ENCODE results near the gene CYSTM1. TPM values are rescaled to one million over a fixed set of nuclear protein-coding genes. Genes with fewer than 3 reads are reported as not detected.

CYSTM1 gene
- polyA plus RNA-seq, 6 donors from 2014 or later, result 5.4 to 20.6 (median 12.6) TPM

DNA sequence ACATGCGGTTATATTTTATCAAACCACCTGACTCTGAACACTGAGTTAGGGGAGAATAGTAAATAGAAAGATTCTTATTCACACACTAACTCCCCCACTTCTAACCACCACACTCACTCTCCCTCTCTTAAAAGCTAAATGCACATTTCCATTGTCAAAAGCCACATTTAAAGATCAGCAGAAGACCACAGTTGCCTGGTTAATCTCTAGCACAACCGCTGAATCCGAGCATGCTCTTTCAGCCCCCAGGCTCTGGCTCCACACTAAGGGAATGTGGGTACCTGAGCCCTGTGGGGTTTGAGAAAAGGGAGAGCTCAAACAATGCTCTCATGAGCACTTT, 92.2 kb downstream of the CYSTM1 start:
- DNase-seq (no peak), ATAC-seq (ENCODE audit: low read depth in 2 of 2) (no peak)
- H3K4me1 Mint-ChIP-seq, result peaks cover 9 to 27% (median 20%) of the 10 kb centered on the region in 3 donors
- H3K9me3 Mint-ChIP-seq, result no peaks in the 10 kb centered on the region
- H3K27ac Mint-ChIP-seq, result peak overlapping the region in 2 of 6 donors; percentile 72 to 79
- H3K4me3 Mint-ChIP-seq, result no peak overlapping the region
- no peaks in the 10 kb centered on the region for H3K27me3 Mint-ChIP-seq
- H3K36me3 Mint-ChIP-seq, result peaks cover 0 to 6% of the 10 kb centered on the region in 2 donors

DNA sequence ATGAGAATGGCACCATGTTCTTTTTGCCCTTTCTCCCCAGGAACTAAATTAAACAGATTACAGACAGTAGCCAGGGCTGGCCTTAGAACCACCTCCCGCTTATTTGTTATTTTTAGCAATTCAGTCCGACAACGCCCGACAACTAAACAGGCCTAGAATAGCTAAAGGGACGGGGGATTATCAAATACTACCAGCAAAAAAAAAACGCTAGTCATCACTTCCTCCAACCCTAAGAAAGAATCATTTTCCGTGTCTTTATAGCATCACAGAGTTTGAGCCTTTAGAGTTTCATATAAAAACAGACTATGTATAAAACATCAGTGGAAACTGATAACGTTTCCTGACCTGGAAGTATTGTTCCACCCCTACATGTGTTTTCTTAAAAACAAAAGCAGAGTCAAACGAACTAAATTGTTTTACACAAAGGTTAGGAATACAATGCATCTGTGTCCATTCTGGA, 92.6 kb downstream of the CYSTM1 start:
- Mint-ChIP-seq H3K9me3 (no peaks in the 10 kb centered on the region), H3K27ac (peak overlapping the region in 3 of 6 donors; percentile 21 to 79 (median 72)), H3K27me3 (no peaks in the 10 kb centered on the region), H3K36me3 (peaks cover 0 to 6% of the 10 kb centered on the region in 2 donors), H3K4me1 (peaks cover 9 to 27% (median 20%) of the 10 kb centered on the region in 3 donors), H3K4me3 (no peak overlapping the region)
- DNase-seq (no peak), ATAC-seq (ENCODE audit: low read depth in 2 of 2) (no peak)

- H3K4me3 Mint-ChIP-seq, result no peak overlapping the region
- no peaks in the 10 kb centered on the region for H3K27me3 Mint-ChIP-seq
- H3K27ac Mint-ChIP-seq, result peak overlapping the region in 1 of 6 donors; percentile 67
- H3K36me3 Mint-ChIP-seq, result peaks cover 0 to 11% of the 10 kb centered on the region in 2 donors
- ATAC-seq (ENCODE audit: low read depth in 2 of 2) (no peak), DNase-seq (no peak)
- H3K4me1 Mint-ChIP-seq, result peaks cover 9 to 26% (median 19%) of the 10 kb centered on the region in 3 donors
- no peaks in the 10 kb centered on the region for H3K9me3 Mint-ChIP-seq
Measured at GRCh38 chr5:140270008-140270407, 95.0 kb downstream of the CYSTM1 start.

- Mint-ChIP-seq H3K27me3 (no peaks in the 10 kb centered on the region), H3K4me1 (peaks cover 0 to 8% (median 5%) of the 10 kb centered on the region in 3 donors), H3K36me3 (peaks cover 19 to 20% of the 10 kb centered on the region in 2 donors), H3K9me3 (peaks cover 0 to 2% (median 0%) of the 10 kb centered on the region in 7 donors), H3K4me3 (no peak overlapping the region), H3K27ac (peak overlapping the region in 1 of 6 donors; percentile 30)
- DNase-seq (no peak), ATAC-seq (ENCODE audit: low read depth in 2 of 2) (no peak)
Measured at GRCh38 chr5:140273401-140273877, 98.5 kb downstream of the CYSTM1 start.

DNA sequence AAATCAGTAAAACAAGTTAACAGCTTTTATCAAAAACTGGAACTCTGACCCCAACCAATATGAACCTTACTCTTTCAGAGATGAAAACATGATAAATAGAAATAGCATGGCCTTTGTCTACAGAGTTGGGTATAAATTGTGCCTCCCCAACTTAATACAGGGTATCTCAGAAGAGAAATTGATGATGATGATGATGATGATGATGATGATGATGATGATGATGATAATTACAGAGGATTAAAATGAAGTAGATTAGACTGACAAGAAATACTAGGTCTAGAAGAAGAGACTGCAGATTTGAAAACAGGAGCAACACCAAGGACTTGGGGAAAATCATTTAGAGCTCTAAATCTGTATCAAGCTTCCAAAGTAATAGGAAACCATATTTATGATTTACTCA, 100.8 kb downstream of the CYSTM1 start:
- peaks cover 0 to 12% (median 5%) of the 10 kb centered on the region in 3 donors for H3K4me1 Mint-ChIP-seq
- peaks cover 0 to 2% (median 0%) of the 10 kb centered on the region in 7 donors for H3K9me3 Mint-ChIP-seq
- H3K27ac Mint-ChIP-seq, result no peak overlapping the region
- ATAC-seq (ENCODE audit: low read depth in 2 of 2) (no peak), DNase-seq (no peak)
- H3K36me3 Mint-ChIP-seq, result peaks cover 17 to 20% of the 10 kb centered on the region in 2 donors
- no peaks in the 10 kb centered on the region for H3K27me3 Mint-ChIP-seq
- no peak overlapping the region for H3K4me3 Mint-ChIP-seq

- H3K27me3 Mint-ChIP-seq, result no peaks in the 10 kb centered on the region
- H3K27ac Mint-ChIP-seq, result peak overlapping the region in 2 of 6 donors; percentile 61 to 71
- H3K9me3 Mint-ChIP-seq, result peaks cover 0 to 2% (median 0%) of the 10 kb centered on the region in 7 donors
- no peak overlapping the region for H3K4me3 Mint-ChIP-seq
- no peak for DNase-seq
- peaks cover 5 to 7% of the 10 kb centered on the region in 2 donors for H3K36me3 Mint-ChIP-seq
- no peak for ATAC-seq (ENCODE audit: low read depth in 2 of 2)
- H3K4me1 Mint-ChIP-seq, result peaks cover 10 to 28% (median 26%) of the 10 kb centered on the region in 3 donors
Measured at GRCh38 chr5:140282266-140282665, 107.3 kb downstream of the CYSTM1 start.

GRCh38 chr5:140284013-140284412, 109.0 kb downstream of the CYSTM1 start:
- Mint-ChIP-seq H3K4me1 (peaks cover 6 to 30% (median 28%) of the 10 kb centered on the region in 3 donors), H3K36me3 (no peaks in the 10 kb centered on the region), H3K27ac (peak overlapping the region in 1 of 6 donors; percentile 90), H3K27me3 (no peaks in the 10 kb centered on the region), H3K4me3 (peak overlapping the region in 3 of 8 donors; percentile 72 to 76 (median 74)), H3K9me3 (no peaks in the 10 kb centered on the region)
- DNase-seq (no peak), ATAC-seq (ENCODE audit: low read depth in 2 of 2) (no peak)

DNA sequence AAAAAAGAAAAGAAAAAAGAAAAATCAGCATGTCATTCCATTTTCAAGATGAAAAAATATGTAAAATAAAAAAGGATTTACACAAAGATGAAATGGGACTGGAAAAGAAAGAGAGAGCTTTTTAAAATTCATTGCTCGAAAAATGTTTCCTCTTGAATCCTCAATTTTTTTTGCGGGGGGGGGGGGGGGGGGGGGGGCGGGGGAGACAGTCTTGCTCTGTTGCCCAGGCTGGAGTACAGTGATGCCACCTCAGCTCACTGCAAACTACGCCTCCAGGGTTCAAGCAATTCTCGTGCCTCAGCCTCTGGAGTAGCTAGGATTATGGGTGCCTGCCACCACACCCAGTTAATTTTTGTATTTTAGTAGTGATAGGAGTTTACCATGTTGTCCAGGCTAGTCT, 111.4 kb downstream of the CYSTM1 start:
- H3K4me1 Mint-ChIP-seq, result peaks cover 12 to 49% (median 28%) of the 10 kb centered on the region in 3 donors
- ATAC-seq (ENCODE audit: low read depth in 2 of 2), result no peak
- peak overlapping the region in 2 of 6 donors; percentile 32 to 60 for H3K27ac Mint-ChIP-seq

DNA sequence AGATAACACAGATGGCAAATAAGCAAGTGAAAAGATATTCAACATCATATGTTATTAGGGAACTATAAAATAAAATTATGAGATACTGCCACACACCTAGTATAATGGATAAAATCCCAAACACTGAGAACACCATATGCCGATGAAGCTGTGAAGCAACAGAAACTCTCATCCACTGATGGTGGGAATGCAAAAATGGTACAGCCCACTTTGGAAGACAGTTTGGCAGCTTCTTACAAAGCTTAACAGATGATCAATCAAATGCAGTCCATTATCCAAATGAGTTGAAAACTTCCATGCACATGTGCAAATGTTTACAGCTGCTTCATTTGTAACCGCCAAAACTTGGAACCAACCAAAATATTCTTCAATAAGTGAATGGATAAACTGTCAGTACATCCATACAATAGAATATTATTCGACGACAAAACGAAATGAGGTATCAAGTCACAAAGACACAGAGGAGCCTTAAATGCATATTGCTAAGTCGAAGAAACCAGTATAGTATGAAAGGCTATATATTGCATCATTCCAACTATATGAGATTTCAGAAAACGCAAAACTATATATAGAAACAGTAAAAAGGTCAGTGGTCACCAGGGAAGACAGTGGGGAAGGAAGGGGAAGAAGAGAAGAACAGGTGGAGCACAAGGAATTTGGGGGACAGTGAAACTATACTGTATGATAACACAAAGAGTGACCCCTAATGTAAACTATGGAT, 113.0 kb downstream of the CYSTM1 start:
- H3K4me3 Mint-ChIP-seq, result no peak overlapping the region
- peaks cover 12 to 50% (median 24%) of the 10 kb centered on the region in 3 donors for H3K4me1 Mint-ChIP-seq
- H3K27me3 Mint-ChIP-seq, result no peaks in the 10 kb centered on the region
- DNase-seq, result no peak
- peak overlapping the region in 1 of 6 donors; percentile 49 for H3K27ac Mint-ChIP-seq
- no peaks in the 10 kb centered on the region for H3K36me3 Mint-ChIP-seq
- no peaks in the 10 kb centered on the region for H3K9me3 Mint-ChIP-seq
- no peak for ATAC-seq (ENCODE audit: low read depth in 2 of 2)

More for the DNA sequence above, 111.4 kb downstream of the CYSTM1 start:
- H3K27me3 Mint-ChIP-seq, result no peaks in the 10 kb centered on the region
- no peaks in the 10 kb centered on the region for H3K36me3 Mint-ChIP-seq
- H3K9me3 Mint-ChIP-seq, result no peaks in the 10 kb centered on the region
- H3K4me3 Mint-ChIP-seq, result no peak overlapping the region
- no peak for DNase-seq

- ATAC-seq (ENCODE audit: low read depth in 2 of 2) (no peak), DNase-seq (no peak)
- H3K27me3 Mint-ChIP-seq, result no peaks in the 10 kb centered on the region
- H3K36me3 Mint-ChIP-seq, result no peaks in the 10 kb centered on the region
- H3K4me1 Mint-ChIP-seq, result peaks cover 20 to 53% (median 34%) of the 10 kb centered on the region in 3 donors
- H3K4me3 Mint-ChIP-seq, result no peak overlapping the region
- no peaks in the 10 kb centered on the region for H3K9me3 Mint-ChIP-seq
- H3K27ac Mint-ChIP-seq, result no peak overlapping the region
Measured at GRCh38 chr5:140292212-140293036, 117.4 kb downstream of the CYSTM1 start.

Other genes starting within 250 kb of the CYSTM1 start
- under 1 TPM in 2 of 6 donors, not detected in 4; 0.15 to 0.21 TPM for gene NRG2, start 131.9 kb upstream of the CYSTM1 start, polyA plus RNA-seq (ENCODE audit: low read depth in 6 of 6)
- gene PURA, start 61.1 kb upstream of the CYSTM1 start, polyA plus RNA-seq (ENCODE audit: low read depth in 6 of 6), result 1 to 10 TPM; 1.3 to 3.3 (median 2.5) TPM
- under 1 TPM in 5 of 6 donors, not detected in 1; 0.09 to 0.46 (median 0.18) TPM for gene IGIP, start 49.3 kb upstream of the CYSTM1 start, polyA plus RNA-seq (ENCODE audit: low read depth in 6 of 6)
- gene PFDN1, start 127.9 kb downstream of the CYSTM1 start, polyA plus RNA-seq (ENCODE audit: low read depth in 6 of 6), result 100 to 1,000 TPM; 110 to 269 (median 140) TPM
- gene HBEGF, start 171.4 kb downstream of the CYSTM1 start, polyA plus RNA-seq (ENCODE audit: low read depth in 6 of 6), result under 1 TPM in 1 of 6 donors, not detected in 5; 0.19 TPM
- not detected for gene SLC4A9, start 185.0 kb downstream of the CYSTM1 start, polyA plus RNA-seq (ENCODE audit: low read depth in 6 of 6)
- 10 to 100 TPM; 53.3 to 88.7 (median 62.5) TPM for gene ANKHD1, start 226.6 kb downstream of the CYSTM1 start, polyA plus RNA-seq (ENCODE audit: low read depth in 6 of 6)